GM19099 (cell line): Measurements from ENCODE around the gene CCNC.

ENCODE experiments used
- POLR2A ChIP-seq: IDR thresholded peaks from 3 replicates; pipeline ENCODE4 v1.6.1; 2011; ENCODE audit warnings: low read depth; ENCODE audit not compliant: insufficient read length; ENCODE audit errors: extremely low read depth

The CCNC gene, protein sequence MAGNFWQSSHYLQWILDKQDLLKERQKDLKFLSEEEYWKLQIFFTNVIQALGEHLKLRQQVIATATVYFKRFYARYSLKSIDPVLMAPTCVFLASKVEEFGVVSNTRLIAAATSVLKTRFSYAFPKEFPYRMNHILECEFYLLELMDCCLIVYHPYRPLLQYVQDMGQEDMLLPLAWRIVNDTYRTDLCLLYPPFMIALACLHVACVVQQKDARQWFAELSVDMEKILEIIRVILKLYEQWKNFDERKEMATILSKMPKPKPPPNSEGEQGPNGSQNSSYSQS

DNA sequence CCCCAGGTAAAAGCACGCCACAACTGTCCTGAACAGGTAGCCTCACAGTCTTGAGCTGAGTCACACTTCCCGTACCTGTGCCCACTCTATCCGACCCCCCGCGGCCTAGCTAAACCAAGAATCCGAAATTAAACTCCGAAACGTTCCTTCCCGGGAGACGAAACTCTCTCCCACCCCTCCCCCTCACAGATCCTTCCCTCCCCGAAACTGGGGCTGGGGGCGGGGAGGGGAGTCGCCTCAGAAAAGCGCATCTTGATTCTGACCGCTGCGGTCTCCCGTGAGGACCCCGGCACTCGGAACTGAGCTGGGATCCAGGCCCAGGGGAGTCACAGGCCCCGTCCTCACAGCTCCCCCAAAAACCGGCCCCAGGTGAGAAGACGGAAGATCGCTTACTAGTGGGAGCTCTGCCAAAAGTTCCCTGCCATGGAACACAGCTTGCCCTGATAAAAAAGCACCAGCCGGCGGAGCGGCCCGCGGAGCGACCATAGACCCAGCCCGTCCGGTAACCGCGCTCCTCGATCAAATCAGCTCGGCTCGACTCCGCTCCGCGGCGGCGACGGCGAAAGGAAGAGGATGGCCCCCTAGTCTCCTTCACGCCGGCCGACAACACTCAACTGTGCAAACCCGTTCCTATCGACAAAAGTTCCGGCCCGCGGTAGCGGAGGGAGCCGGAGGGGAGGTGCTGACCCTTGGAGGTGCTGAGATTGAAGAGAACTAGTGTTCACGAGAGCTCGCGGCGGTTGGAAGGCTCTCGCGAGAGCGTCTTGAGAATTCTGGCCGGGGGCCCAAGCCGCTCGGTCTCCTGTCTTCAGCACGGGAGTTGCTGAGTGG lies at the start of gene CCNC:
Gene CCNC, minus strand, starts transcription at position 558 of the 831 bp plus-strand sequence. Its CDS starts 133 bp downstream, at position 425.
- peak; percentile 94 for TF ChIP-seq POLR2A

DNA sequence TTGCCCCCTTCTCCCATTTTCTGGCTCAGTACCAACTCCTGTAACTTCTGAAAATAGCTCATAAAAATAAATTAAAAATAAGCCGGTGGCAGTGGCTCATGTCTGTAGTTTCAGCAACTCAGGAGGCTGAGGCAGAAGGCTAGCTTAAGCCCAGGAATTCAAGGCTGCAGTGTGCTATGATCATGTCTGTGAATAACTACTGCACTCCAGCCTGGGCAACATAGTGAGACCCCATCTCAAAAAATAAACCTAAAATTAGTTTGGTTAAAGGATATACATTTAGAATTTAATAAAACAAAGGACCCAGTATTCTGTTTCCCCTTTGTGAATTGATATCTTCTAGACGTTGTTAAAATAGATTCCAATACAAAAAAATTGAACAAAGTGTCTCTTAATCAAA lies 48.7 kb upstream of the CCNC start:
- no peak for TF ChIP-seq POLR2A

DNA sequence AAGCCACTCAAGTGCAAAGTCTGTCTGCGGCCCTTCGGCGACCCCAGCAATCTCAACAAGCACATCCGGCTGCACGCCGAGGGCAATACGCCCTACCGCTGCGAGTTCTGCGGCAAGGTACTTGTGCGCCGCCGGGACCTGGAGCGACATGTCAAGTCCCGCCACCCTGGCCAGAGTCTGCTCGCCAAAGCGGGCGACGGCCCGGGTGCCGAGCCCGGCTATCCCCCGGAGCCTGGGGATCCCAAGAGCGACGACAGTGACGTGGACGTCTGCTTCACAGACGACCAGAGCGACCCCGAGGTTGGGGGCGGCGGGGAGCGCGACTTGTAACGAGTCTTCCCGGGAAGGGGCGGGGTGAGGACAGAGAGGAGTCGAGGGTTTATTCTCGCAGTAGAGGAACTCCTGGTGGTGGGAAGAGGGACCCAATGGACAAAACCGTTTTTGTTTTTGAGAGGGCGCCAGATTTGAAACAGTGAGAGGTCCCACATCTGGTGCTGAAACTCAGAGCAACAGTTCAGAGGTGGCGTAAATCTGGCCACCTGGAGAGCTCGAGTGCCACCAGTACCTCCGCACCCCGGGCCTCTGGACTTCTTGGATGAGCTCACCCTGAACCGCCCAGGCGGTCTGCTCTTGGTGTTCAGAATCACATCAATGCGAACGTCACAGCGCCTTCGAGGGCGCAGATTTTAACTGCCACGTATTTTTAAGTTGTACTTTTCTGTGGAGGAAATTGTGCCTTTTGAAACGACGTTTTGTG lies 46.1 kb upstream of the CCNC start:
- TF ChIP-seq POLR2A = no peak

DNA sequence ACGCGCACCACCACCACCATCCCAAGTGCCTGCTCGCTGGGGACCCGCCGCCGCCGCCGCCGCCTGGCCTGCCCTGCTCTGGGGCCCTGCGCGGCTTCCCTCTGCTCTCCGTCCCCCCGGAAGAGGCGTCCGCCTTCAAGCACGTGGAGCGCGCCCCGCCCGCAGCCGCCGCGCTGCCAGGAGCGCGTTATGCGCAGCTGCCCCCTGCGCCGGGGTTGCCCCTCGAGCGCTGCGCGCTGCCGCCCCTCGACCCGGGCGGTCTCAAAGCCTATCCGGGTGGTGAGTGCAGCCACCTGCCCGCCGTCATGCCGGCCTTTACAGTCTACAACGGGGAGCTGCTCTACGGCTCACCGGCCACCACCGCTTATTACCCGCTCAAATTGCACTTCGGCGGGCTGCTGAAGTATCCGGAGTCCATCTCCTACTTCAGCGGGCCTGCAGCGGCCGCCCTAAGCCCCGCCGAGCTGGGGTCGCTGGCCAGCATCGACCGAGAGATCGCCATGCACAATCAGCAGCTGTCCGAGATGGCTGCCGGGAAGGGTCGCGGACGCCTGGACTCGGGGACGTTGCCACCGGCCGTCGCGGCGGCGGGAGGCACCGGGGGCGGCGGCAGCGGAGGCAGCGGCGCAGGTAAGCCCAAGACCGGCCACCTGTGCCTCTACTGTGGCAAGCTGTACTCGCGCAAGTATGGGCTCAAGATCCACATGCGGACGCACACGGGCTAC lies 45.4 kb upstream of the CCNC start:
- TF ChIP-seq POLR2A = peak; percentile 58

DNA sequence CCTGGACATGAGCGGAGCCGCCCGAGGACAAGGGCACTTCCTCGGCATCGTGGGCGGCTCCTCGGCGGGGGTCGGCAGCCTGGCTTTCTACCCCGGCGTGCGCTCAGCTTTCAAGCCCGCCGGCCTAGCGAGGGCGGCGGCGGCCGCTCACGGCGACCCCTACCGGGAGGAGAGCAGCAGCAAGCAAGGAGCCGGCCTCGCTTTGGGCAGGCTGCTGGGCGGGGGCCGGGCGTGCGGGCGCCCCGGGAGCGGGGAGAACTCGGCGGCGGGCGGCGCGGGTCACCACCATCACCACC lies 44.9 kb upstream of the CCNC start:
- no peak for TF ChIP-seq POLR2A

DNA sequence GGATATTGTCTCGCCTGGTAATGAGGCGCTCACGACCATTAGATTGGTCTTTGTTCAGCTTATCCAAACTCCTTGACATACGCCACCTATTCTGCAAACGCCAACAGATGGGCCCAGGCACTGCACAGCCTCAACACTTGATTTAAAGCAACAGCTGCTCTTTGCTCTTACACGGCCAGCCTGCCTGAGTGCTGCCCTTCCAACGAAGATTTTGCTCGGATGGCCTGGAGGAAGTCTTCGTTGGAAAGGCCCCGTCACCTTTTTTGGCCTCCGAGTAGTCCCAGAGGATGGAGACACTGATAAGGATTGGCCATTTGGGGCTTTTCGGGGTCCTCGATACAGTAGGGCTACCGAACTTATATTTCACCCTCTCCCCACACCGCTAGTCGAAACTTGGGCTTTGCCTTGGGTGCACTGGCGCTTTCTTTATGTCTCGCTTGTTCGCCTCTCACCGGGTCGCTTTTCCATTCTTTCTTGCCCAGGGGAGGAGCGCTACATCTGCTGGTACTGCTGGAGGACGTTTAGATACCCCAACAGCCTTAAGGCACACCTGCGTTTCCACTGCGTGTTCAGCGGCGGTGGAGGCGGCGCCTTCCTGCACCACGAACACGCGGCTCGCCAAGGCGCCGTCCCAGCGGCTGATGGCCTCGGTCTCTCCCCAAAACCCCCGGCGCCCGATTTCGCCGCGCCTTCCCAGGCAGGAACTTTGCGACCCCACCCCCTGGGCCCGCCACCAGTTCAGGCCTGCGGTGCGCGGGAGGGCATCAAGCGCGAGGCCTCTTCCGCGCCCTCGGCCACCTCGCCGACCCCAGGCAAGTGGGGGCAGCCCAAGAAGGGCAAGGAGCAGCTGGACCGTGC lies 44.3 kb upstream of the CCNC start:
- TF ChIP-seq POLR2A = no peak

DNA sequence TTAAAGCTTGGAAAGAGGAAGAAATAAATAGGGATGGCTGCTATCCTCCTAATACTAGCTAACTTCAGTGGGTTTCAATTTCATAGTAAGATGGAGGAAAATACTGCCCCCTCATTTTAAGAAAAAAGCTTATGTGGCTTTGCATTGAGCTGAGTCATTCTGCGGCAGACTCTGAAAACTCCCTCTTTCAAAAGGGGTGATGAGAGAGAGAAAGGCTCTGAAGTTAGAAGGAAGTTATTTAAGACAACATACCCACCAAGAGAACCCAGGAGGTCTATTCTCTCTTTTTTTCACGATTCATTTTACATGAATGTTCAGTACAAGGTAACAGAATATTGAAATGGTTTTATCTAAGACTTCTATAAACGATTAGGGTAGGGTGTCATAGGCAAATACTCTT lies 42.7 kb upstream of the CCNC start:
- TF ChIP-seq POLR2A = no peak

DNA sequence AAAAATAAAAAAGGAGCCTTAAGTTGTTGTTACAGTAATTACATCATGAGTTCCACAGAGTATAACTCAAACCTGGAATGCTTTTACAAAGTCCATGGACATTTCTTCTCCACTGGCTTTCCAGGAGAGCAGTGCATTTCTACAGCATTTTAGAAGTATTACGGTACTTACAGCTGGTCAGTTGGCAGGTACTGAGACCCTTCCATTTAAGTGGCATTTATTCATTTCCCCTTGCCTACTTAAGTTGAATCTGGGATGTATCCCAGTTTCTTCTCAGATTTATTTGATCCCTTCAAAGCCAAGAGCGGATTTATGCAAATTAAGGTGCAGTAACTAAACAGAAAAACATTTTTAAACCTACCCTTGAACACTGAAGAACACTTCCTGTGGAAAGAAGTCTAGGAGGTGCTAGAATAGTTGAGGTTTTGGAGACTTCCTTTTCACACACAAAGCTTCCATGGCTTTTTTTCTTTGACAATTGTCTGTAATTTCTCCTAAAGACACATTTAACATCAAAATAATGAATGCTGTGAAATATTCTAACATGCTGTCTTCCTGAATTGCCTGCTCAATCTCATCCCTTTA lies 41.5 kb upstream of the CCNC start:
- no peak for TF ChIP-seq POLR2A

DNA sequence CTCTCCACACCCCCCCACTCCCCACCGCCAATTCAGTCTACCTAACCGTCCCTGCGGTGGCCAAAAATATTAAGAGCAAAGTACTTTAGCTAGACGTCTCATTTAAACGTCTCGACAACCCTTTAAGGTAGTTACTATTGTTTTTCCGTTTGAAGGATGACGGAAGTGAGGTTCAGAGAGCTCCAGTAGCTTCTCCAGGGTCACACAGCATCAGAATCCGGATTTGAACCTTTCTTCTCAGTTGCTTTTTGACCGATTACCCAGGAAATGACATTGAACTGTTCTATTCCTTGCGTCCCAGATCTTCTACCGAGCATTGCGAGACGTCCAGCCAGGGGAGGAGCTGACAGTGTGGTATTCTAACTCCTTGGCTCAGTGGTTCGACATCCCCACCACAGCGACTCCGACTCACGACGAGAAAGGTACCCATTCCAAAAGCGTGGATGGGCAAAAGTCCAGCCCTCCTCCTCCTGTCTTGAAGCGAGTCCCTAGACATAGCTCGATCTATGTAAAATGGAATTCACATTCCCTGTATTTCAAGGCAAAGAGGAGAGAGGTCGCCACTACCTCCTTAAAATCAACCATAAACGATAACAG lies 40.5 kb upstream of the CCNC start:
- no peak for TF ChIP-seq POLR2A

DNA sequence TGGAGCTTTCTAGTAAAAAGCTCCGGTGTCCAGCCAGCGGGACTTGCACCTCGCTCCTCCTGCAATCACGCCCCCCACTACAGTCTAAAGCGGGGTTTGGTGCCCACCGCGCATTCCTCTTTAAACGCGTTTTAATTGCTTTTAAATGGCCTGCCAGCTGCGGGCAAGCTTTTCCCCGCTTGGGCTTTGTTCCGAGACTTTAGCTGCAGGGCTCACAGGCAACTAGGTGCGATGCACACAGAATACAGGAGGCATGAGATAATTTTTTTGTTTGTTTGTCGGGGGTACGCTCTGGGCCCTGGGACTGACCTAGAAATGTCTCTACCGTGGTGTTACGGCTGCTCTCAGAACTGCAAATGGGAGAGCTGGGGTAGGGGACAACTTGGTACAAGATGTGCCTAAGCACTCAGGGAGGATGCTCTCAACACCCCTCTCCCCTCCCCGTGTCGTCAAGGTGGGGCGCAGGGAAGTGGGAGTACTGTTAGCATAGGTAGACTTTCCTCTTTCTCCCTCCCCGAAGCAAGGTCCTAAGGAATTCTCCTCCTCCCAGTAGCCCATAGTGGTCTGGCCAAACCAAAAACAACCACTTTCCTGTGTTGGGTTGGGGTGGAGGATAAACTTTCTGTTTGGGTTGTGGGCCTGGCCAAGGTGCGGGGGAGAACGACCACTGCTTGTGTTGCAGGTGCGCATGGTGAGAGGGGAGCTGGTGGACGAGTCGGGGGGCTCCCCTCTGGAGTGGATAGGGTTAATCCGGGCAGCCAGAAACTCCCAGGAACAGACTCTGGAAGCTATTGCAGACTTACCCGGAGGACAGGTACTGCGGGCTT lies 39.8 kb upstream of the CCNC start:
- no peak for TF ChIP-seq POLR2A

DNA sequence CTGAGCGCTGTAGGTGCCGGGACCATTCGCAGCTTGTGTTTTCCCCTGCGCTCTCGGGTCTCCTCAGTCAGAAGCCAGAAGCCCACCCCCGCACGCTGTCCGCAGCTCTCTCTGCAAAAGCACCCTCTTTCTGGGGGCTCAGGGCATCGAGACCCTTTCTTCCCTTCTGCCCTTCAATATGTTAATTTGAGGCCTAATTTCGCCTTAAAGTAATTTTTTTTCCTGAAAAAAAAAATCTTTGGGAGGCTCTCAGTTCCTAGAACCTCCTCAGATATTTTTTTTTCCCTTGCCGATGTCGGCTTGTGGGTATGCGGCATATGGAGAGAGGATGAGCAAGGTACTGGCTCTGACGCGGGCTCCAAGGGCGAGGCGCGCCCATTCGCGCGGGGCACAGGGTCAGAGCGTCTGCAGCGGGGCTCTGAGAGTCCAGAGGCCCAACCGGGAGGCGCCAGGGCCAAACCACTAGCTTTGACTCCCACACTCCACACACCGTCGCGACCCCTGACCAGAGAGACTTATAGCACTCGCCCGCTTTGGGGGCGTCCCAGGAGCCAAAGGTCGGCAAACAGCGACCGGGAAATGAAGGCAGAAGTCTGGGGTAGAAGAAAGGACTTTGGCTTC lies 39.1 kb upstream of the CCNC start:
- no peak for TF ChIP-seq POLR2A
